Osteoblast (primary cell): ENCODE measurements around the gene FGF1. TPM values are rescaled to one million over a fixed set of nuclear protein-coding genes. Genes with fewer than 3 reads are reported as not detected.

ENCODE experiments used
- DNase-seq: peaks from one replicate; pipeline ENCODE4 v3.0.0; 2011; ENCODE audit warnings: low spot score, mixed read lengths; ENCODE audit not compliant: insufficient read length; ENCODE audit errors: missing footprints
- H2AFZ ChIP-seq: 2 replicates; pipeline ENCODE4 v1.6.0; 2011; ENCODE audit warnings: mild to moderate bottlenecking, low read length
- H3K27ac ChIP-seq: 2 replicates; pipeline ENCODE4 v1.5.1; 2011; ENCODE audit warnings: mild to moderate bottlenecking, low read depth, low read length, moderate library complexity
- H3K27me3 ChIP-seq: 2 replicates; pipeline ENCODE4 v1.6.0; 2012; ENCODE audit warnings: mild to moderate bottlenecking, control low read depth, inconsistent platforms, low read length, moderate library complexity; ENCODE audit not compliant: insufficient read depth
- H3K36me3 ChIP-seq: 2 replicates; pipeline ENCODE4 v1.5.1; 2011; ENCODE audit warnings: mild to moderate bottlenecking, low read length, control low read depth, moderate library complexity; ENCODE audit not compliant: insufficient read depth
- H3K4me1 ChIP-seq: 2 replicates; pipeline ENCODE4 v1.5.1; 2011; ENCODE audit warnings: mild to moderate bottlenecking, low read length, control low read depth, moderate library complexity; ENCODE audit not compliant: insufficient read depth
- H3K4me2 ChIP-seq: 2 replicates; pipeline ENCODE4 v1.6.0; 2011; ENCODE audit warnings: mild to moderate bottlenecking, low read length; ENCODE audit not compliant: insufficient read depth
- H3K4me3 ChIP-seq: fragments of 200-600 bp; sonication (generic); 3 replicates; pipeline ENCODE4 v1.5.1; 2012; ENCODE audit warnings: mild to moderate bottlenecking, low read length, inconsistent platforms; ENCODE audit not compliant: insufficient read depth
- H3K79me2 ChIP-seq: 2 replicates; pipeline ENCODE4 v1.6.0; 2012; ENCODE audit warnings: mild to moderate bottlenecking, low read length, control low read depth, inconsistent platforms; ENCODE audit not compliant: insufficient read depth
- H3K9me3 ChIP-seq: 2 replicates; pipeline ENCODE4 v1.5.1; 2011; ENCODE audit warnings: low read depth, low read length, control low read depth
- H4K20me1 ChIP-seq: 2 replicates; pipeline ENCODE4 v1.6.0; 2012; ENCODE audit warnings: mild to moderate bottlenecking, low read length, control low read depth; ENCODE audit not compliant: insufficient read depth
- CTCF ChIP-seq: IDR thresholded peaks from 2 replicates; pipeline ENCODE4 v1.5.1; 2011; ENCODE audit warnings: mild to moderate bottlenecking, low read depth, low read length, moderate library complexity; ENCODE audit errors: extremely low read depth
- total RNA-seq: library from RNA; depleted of rRNA; stranded (reverse); fragments of >200 nt; gene quantifications from 2 replicates; pipeline ENCODE4 v1.2.3, GENCODE V29; 2012

Gene FGF1
- total RNA-seq, 1 donor = 4.3 TPM

GRCh38 chr5:142654578-142655058 lies 31.3 kb downstream of the FGF1 start:
- Histone ChIP-seq H3K4me3 (no peak overlapping the region), H3K4me1 (peaks cover 12% of the 10 kb centered on the region), H2AFZ (peak overlapping the region; percentile 53), H3K9me3 (no peaks in the 10 kb centered on the region), H3K27me3 (no peaks in the 10 kb centered on the region), H3K36me3 (no peaks in the 10 kb centered on the region), H3K27ac (no peak overlapping the region), H4K20me1 (no peaks in the 10 kb centered on the region), H3K79me2 (no peaks in the 10 kb centered on the region), H3K4me2 (peak overlapping the region; percentile 66)
- TF ChIP-seq CTCF = no peak
- DNase-seq = no peak

DNA sequence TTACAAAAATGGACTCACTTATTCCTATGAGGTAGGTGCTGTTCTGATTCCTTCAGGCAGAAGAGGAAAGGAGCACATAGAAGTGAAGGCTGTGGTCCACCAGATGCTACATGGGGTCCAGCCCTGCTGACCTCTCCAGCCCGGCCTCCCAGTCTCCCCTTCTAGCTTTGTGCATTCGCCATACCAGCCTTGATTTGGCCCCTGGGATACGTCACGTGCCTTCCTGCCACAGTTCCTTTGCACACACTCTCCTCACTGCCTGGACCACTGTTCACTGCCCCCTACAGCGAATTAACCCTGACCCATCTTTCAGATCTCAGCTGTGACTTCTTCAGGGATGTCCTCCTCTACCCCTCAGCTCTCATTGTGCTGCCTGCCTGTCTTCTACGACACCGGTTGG lies 32.6 kb downstream of the FGF1 start:
- H2AFZ ChIP-seq = no peak overlapping the region
- no peaks in the 10 kb centered on the region for H3K27me3 ChIP-seq

GRCh38 chr5:142652563-142652962 lies 33.3 kb downstream of the FGF1 start:
- no peaks in the 10 kb centered on the region for H3K79me2 ChIP-seq
- no peak overlapping the region for H3K4me2 ChIP-seq
- H3K27ac ChIP-seq = no peak overlapping the region
- TF ChIP-seq CTCF = no peak
- H2AFZ ChIP-seq = peak overlapping the region; percentile 64
- H3K9me3 ChIP-seq = no peaks in the 10 kb centered on the region
- H3K4me3 ChIP-seq = no peak overlapping the region
- H4K20me1 ChIP-seq = no peaks in the 10 kb centered on the region
- DNase-seq = no peak
- H3K27me3 ChIP-seq = no peaks in the 10 kb centered on the region
- no peaks in the 10 kb centered on the region for H3K36me3 ChIP-seq
- peaks cover 12% of the 10 kb centered on the region for H3K4me1 ChIP-seq

More for the DNA sequence above, 32.6 kb downstream of the FGF1 start:
- no peak for TF ChIP-seq CTCF
- DNase-seq = peak; percentile 39
- no peaks in the 10 kb centered on the region for H3K79me2 ChIP-seq
- H3K4me1 ChIP-seq = peaks cover 12% of the 10 kb centered on the region
- H3K27ac ChIP-seq = no peak overlapping the region
- H3K4me2 ChIP-seq = no peak overlapping the region
- H3K9me3 ChIP-seq = no peaks in the 10 kb centered on the region
- no peak overlapping the region for H3K4me3 ChIP-seq
- no peaks in the 10 kb centered on the region for H4K20me1 ChIP-seq
- no peaks in the 10 kb centered on the region for H3K36me3 ChIP-seq

DNA sequence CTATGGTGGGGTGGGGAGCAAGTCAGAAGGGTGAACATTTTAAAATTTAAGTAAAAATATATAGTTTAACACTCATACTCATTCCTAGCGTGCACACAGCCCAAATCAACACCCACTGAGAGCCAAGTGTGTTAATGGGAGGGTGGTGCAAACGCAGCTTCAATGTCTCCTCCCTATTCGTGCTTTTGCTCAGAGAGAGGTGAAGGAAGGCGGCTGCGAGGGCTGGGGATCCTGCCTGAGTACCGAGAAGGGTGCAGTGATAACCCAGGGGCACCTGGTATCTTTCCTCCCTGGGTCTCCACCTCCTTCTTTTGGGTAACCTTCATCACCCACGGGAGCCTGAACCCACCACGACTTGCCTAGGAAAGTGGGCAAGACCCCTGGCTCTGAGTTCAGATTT lies 35.0 kb downstream of the FGF1 start:
- H2AFZ ChIP-seq = no peak overlapping the region
- H3K4me3 ChIP-seq = no peak overlapping the region
- H3K79me2 ChIP-seq = no peaks in the 10 kb centered on the region
- no peaks in the 10 kb centered on the region for H4K20me1 ChIP-seq
- DNase-seq = no peak
- H3K4me2 ChIP-seq = no peak overlapping the region
- H3K36me3 ChIP-seq = no peaks in the 10 kb centered on the region
- H3K27me3 ChIP-seq = no peaks in the 10 kb centered on the region
- H3K9me3 ChIP-seq = no peaks in the 10 kb centered on the region
- no peak for TF ChIP-seq CTCF
- H3K4me1 ChIP-seq = peaks cover 12% of the 10 kb centered on the region
- no peak overlapping the region for H3K27ac ChIP-seq
